ENCODE data around the gene SMG6. TPM values are rescaled to one million over a fixed set of nuclear protein-coding genes. Genes with fewer than 3 reads are reported as not detected.

The SMG6 gene
- total RNA-seq, 3 donors from 2014 or later, result 24.9 to 29.3 (median 29.0) TPM

- H3K4me1 ChIP-seq, result peaks cover 8 to 11% of the 10 kb centered on the region in 2 donors
- H3K27ac ChIP-seq, result peak overlapping the region; percentile 43 to 84
- no peaks in the 10 kb centered on the region for H3K9me3 ChIP-seq
- no peak for DNase-seq (ENCODE audit: low spot score in 2 of 2)
- H3K36me3 ChIP-seq, result no peaks in the 10 kb centered on the region
- no peaks in the 10 kb centered on the region for H3K27me3 ChIP-seq
- H3K4me3 ChIP-seq, result peak overlapping the region; percentile 51 to 99 (median 71)
- TF ChIP-seq POLR2AphosphoS5 (IDR thresholded peaks at IDR 0.05) (no peak), POLR2A (IDR thresholded peaks at IDR 0.05) (no peak)
- intact Hi-C loops (cut with DNase I; ENCODE audit: low total_unique reads), result no loop called here
Measured at GRCh38 chr17:2051061-2051932, 252.3 kb downstream of the SMG6 start.

GRCh38 chr17:2050300-2051060 lies 253.1 kb downstream of the SMG6 start:
- peak overlapping the region; percentile 43 to 84 for H3K27ac ChIP-seq
- peak in 1 of 2 donors; percentile 62 for DNase-seq (ENCODE audit: low spot score in 2 of 2)
- H3K4me1 ChIP-seq, result peaks cover 7 to 11% of the 10 kb centered on the region in 2 donors
- H3K27me3 ChIP-seq, result no peaks in the 10 kb centered on the region
- peak overlapping the region; percentile 51 to 99 (median 71) for H3K4me3 ChIP-seq
- intact Hi-C loops (cut with DNase I; ENCODE audit: low total_unique reads), result no loop called here
- no peak for TF ChIP-seq POLR2AphosphoS5 (IDR thresholded peaks at IDR 0.05)
- no peak for TF ChIP-seq CTCF (IDR thresholded peaks at IDR 0.05)
- TF ChIP-seq POLR2A (IDR thresholded peaks at IDR 0.05), result no peak
- H3K9me3 ChIP-seq, result no peaks in the 10 kb centered on the region
- H3K36me3 ChIP-seq, result no peaks in the 10 kb centered on the region

- Histone ChIP-seq H3K36me3 (no peaks in the 10 kb centered on the region), H3K27me3 (no peaks in the 10 kb centered on the region), H3K4me1 (peaks cover 7 to 11% of the 10 kb centered on the region in 2 donors), H3K4me3 (peak overlapping the region; percentile 66 to 99 (median 71)), H3K9me3 (no peaks in the 10 kb centered on the region), H3K27ac (peak overlapping the region; percentile 65 to 84)
- intact Hi-C loops (cut with DNase I; ENCODE audit: low total_unique reads), result no loop called here
- DNase-seq (ENCODE audit: low spot score in 2 of 2), result peak; percentile 84
- TF ChIP-seq POLR2A (IDR thresholded peaks at IDR 0.05), result no peak
- TF ChIP-seq CTCF (IDR thresholded peaks at IDR 0.05), result no peak
- TF ChIP-seq POLR2AphosphoS5 (IDR thresholded peaks at IDR 0.05), result peak; percentile 43 to 66 (median 62)
Measured at GRCh38 chr17:2049333-2050299, 254.0 kb downstream of the SMG6 start.

GRCh38 chr17:2048805-2049204 lies 254.8 kb downstream of the SMG6 start:
- H3K27ac ChIP-seq, result peak overlapping the region in 1 of 2 donors; percentile 84
- H3K4me1 ChIP-seq, result peaks cover 5 to 7% of the 10 kb centered on the region in 2 donors
- peak overlapping the region in 2 of 3 donors; percentile 71 to 99 for H3K4me3 ChIP-seq

GRCh38 chr17:2047590-2047989 lies 256.0 kb downstream of the SMG6 start:
- Histone ChIP-seq H3K27ac (no peak overlapping the region), H3K36me3 (no peaks in the 10 kb centered on the region), H3K27me3 (no peaks in the 10 kb centered on the region), H3K9me3 (no peaks in the 10 kb centered on the region), H3K4me3 (no peak overlapping the region), H3K4me1 (peaks cover 5 to 11% of the 10 kb centered on the region in 2 donors)
- no peak for DNase-seq (ENCODE audit: low spot score in 2 of 2)
- TF ChIP-seq POLR2A (IDR thresholded peaks at IDR 0.05) (no peak), CTCF (IDR thresholded peaks at IDR 0.05) (no peak), POLR2AphosphoS5 (IDR thresholded peaks at IDR 0.05) (no peak)
- intact Hi-C loops (cut with DNase I; ENCODE audit: low total_unique reads), result no loop called here

More at GRCh38 chr17:2048805-2049204, 254.8 kb downstream of the SMG6 start:
- TF ChIP-seq POLR2AphosphoS5 (IDR thresholded peaks at IDR 0.05) (no peak), POLR2A (IDR thresholded peaks at IDR 0.05) (no peak)
- intact Hi-C loops (cut with DNase I; ENCODE audit: low total_unique reads), result no loop called here
- Histone ChIP-seq H3K27me3 (no peaks in the 10 kb centered on the region), H3K36me3 (no peaks in the 10 kb centered on the region), H3K9me3 (no peaks in the 10 kb centered on the region)
- DNase-seq (ENCODE audit: low spot score in 2 of 2), result no peak
